Fibroblast of lung (primary cell): ENCODE results near the gene SPSB1. TPM values are rescaled to one million over a fixed set of nuclear protein-coding genes. Genes with fewer than 3 reads are reported as not detected.

ENCODE experiments used
- DNase-seq, 2 donors: peaks; one replicate each; pipeline versions ENCODE4 v3.0.0 to v3.0.0-alpha.2; 2010; ENCODE audit warnings: low read depth in 2 of 2
- H2AFZ ChIP-seq: 2 replicates; pipeline ENCODE4 v1.5.1; 2012; ENCODE audit warnings: low read length, control low read depth, inconsistent platforms
- H3K27ac ChIP-seq: 2 replicates; pipeline ENCODE4 v1.5.1; 2011; ENCODE audit warnings: low read length, control low read depth; ENCODE audit not compliant: insufficient read depth
- H3K27me3 ChIP-seq: 2 replicates; pipeline ENCODE4 v1.5.1; 2011; ENCODE audit warnings: mild to moderate bottlenecking, low read length; ENCODE audit not compliant: control insufficient read depth, insufficient read depth
- H3K36me3 ChIP-seq: 2 replicates; pipeline ENCODE4 v1.5.1; 2011; ENCODE audit warnings: low read length; ENCODE audit not compliant: control insufficient read depth, insufficient read depth
- H3K4me1 ChIP-seq: 2 replicates; pipeline ENCODE4 v1.5.1; 2011; ENCODE audit warnings: low read length; ENCODE audit not compliant: control insufficient read depth, insufficient read depth; ENCODE audit errors: extremely low read depth
- H3K4me2 ChIP-seq: 2 replicates; pipeline ENCODE4 v1.5.1; 2011; ENCODE audit warnings: low read length, control low read depth; ENCODE audit not compliant: insufficient read depth; ENCODE audit errors: extremely low read depth
- H3K4me3 ChIP-seq, 4 experiments: fragments of 200-600 bp in 1 of 4; sonication (generic) in 1 of 4; replicated peaks in 1 of 4; 2 replicates each; pipeline ENCODE4 v1.5.1; 2011 to 2016; ENCODE audit warnings: low read length in 4 of 4, low read depth in 3 of 4, mild to moderate bottlenecking in 3 of 4, control low read depth in 2 of 4, inconsistent platforms in 1 of 4, mixed read lengths in 1 of 4; ENCODE audit not compliant: insufficient read depth in 1 of 4; ENCODE audit errors: control extremely low read depth in 1 of 4
- H3K79me2 ChIP-seq: 2 replicates; pipeline ENCODE4 v1.5.1; 2012; ENCODE audit warnings: mild to moderate bottlenecking, low read length, inconsistent platforms; ENCODE audit not compliant: control insufficient read depth, insufficient read depth
- H3K9ac ChIP-seq: 2 replicates; pipeline ENCODE4 v1.5.1; 2011; ENCODE audit warnings: mild to moderate bottlenecking, low read length, control low read depth; ENCODE audit not compliant: insufficient read depth
- H3K9me3 ChIP-seq: 2 replicates; pipeline ENCODE4 v1.5.1; 2012; ENCODE audit warnings: low read depth, low read length; ENCODE audit not compliant: control insufficient read depth, insufficient read depth
- H4K20me1 ChIP-seq: 2 replicates; pipeline ENCODE4 v1.5.1; 2011; ENCODE audit warnings: low read length; ENCODE audit not compliant: control insufficient read depth, insufficient read depth; ENCODE audit errors: extremely low read depth
- EZH2 ChIP-seq: IDR thresholded peaks from 2 replicates; pipeline ENCODE4 v1.5.1; 2012; ENCODE audit warnings: low read length, control low read depth, mild to moderate bottlenecking; ENCODE audit errors: missing control alignments
- polyA plus RNA-seq, 2 donors: library from polyadenylated mRNA; depleted of rRNA in 1 of 2; stranded (reverse) in 1 of 2; unstranded in 1 of 2; fragments of >200 nt; gene quantifications; 2 replicates each; pipeline ENCODE4 v1.2.1, GENCODE V29; 2011 to 2012; ENCODE audit warnings: missing spikeins in 1 of 2
- total RNA-seq: library from RNA; depleted of rRNA; stranded (reverse); fragments of >200 nt; gene quantifications from 2 replicates; pipeline ENCODE4 v1.2.1, GENCODE V29; 2014
- TF ChIP-seq, protein P1 (sequence below), 2 donors: IDR thresholded peaks in 1 of 2; conservative IDR thresholded peaks in 1 of 2; 1 replicate in 1 of 2; 2 replicates in 1 of 2; pipeline ENCODE4 v1.5.1; 2011 to 2012; ENCODE audit warnings: low read length in 2 of 2, control low read depth in 1 of 2, inconsistent platforms in 1 of 2, low read depth in 1 of 2, mild to moderate bottlenecking in 1 of 2

Gene SPSB1
- total and polyA plus RNA-seq, 2 donors (not counting 1 experiment from before 2014, with no cell fraction given): 14.3 to 20.6 TPM

DNA sequence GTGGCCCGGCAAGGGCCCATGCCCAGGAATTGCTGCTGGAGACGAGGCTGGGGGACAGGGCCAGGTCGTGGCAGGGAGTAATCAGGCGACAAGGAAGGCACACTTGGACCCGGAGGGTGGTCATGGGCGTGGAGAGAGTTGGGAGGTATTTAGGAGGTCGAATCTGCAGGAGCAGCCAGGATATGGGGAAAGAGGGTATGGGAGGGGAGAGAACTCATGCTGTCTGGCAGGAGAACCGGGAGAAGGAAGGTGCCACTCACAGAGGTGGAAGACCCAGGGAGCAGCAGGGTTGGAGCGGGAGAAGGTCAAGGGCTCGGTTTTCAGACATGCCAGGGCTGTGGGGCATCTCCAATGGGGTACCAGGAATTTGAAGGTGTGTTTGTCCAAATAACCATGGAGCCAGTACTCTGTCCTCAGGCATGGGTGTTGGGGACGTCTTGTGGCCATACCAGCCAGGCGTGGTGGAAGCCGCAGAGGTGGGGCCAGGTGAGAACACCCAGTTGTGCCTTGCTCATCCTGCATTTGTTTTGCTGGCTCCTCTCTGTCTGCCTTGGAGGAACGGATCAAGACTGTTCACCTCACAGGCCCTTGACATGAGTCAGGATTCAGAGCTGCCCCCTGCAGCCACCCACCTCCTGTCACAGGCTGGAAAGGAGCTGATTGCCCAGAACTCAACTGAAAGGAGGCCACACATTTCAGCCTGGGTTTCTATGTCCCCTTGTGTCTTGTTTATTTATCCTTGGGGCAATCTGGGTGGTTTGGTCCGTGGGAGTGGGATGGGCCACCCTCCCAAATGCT is 111.6 kb downstream of the SPSB1 start:
- H3K27ac ChIP-seq: no peak overlapping the region
- H3K4me1 ChIP-seq: peaks cover 17% of the 10 kb centered on the region
- no peak overlapping the region for H3K4me2 ChIP-seq
- H3K79me2 ChIP-seq: no peaks in the 10 kb centered on the region
- H2AFZ ChIP-seq: no peak overlapping the region
- no peak overlapping the region for H3K4me3 ChIP-seq
- H3K9me3 ChIP-seq: no peaks in the 10 kb centered on the region
- no peaks in the 10 kb centered on the region for H3K36me3 ChIP-seq
- DNase-seq: no peak
- no peak overlapping the region for H3K9ac ChIP-seq
- H4K20me1 ChIP-seq: no peaks in the 10 kb centered on the region
- H3K27me3 ChIP-seq: no peaks in the 10 kb centered on the region
- TF ChIP-seq, protein P1, sequence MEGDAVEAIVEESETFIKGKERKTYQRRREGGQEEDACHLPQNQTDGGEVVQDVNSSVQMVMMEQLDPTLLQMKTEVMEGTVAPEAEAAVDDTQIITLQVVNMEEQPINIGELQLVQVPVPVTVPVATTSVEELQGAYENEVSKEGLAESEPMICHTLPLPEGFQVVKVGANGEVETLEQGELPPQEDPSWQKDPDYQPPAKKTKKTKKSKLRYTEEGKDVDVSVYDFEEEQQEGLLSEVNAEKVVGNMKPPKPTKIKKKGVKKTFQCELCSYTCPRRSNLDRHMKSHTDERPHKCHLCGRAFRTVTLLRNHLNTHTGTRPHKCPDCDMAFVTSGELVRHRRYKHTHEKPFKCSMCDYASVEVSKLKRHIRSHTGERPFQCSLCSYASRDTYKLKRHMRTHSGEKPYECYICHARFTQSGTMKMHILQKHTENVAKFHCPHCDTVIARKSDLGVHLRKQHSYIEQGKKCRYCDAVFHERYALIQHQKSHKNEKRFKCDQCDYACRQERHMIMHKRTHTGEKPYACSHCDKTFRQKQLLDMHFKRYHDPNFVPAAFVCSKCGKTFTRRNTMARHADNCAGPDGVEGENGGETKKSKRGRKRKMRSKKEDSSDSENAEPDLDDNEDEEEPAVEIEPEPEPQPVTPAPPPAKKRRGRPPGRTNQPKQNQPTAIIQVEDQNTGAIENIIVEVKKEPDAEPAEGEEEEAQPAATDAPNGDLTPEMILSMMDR (conservative IDR thresholded peaks at IDR 0.05 in 1 of 2, IDR thresholded peaks at IDR 0.05 in 1 of 2; ENCODE audit: low read depth in 1 of 2, low read length in 2 of 2): no peak
- no peak for TF ChIP-seq EZH2

DNA sequence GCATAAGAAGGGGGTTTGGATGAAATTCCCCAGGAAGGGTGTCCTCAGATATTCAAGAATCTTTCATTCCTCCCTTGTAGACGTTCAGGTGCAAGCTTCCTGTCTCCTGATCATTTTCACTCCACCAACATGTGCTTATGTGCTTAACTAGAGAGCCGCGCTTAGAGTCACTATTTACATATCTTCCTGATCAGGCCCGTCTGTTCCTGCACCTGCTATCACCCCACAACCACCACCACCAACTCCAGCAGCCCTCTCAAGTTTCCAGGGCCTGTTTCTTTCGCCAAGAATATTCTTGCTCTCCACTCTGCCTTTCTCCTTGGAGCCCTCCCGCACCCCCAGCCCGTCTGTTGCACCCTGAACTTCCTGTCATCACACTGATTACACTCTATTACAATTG is 113.4 kb downstream of the SPSB1 start:
- no peak for DNase-seq
- H4K20me1 ChIP-seq: no peaks in the 10 kb centered on the region
- peaks cover 3% of the 10 kb centered on the region for H3K4me1 ChIP-seq
- H3K9ac ChIP-seq: no peak overlapping the region
- no peaks in the 10 kb centered on the region for H3K9me3 ChIP-seq
- no peak overlapping the region for H2AFZ ChIP-seq
- no peak overlapping the region for H3K27ac ChIP-seq
- no peak overlapping the region for H3K4me3 ChIP-seq
- no peak overlapping the region for H3K4me2 ChIP-seq
- H3K79me2 ChIP-seq: no peaks in the 10 kb centered on the region
- no peaks in the 10 kb centered on the region for H3K27me3 ChIP-seq
- TF ChIP-seq, protein P1 (conservative IDR thresholded peaks at IDR 0.05 in 1 of 2, IDR thresholded peaks at IDR 0.05 in 1 of 2; ENCODE audit: low read depth in 1 of 2, low read length in 2 of 2): no peak
- no peak for TF ChIP-seq EZH2
- no peaks in the 10 kb centered on the region for H3K36me3 ChIP-seq

DNA sequence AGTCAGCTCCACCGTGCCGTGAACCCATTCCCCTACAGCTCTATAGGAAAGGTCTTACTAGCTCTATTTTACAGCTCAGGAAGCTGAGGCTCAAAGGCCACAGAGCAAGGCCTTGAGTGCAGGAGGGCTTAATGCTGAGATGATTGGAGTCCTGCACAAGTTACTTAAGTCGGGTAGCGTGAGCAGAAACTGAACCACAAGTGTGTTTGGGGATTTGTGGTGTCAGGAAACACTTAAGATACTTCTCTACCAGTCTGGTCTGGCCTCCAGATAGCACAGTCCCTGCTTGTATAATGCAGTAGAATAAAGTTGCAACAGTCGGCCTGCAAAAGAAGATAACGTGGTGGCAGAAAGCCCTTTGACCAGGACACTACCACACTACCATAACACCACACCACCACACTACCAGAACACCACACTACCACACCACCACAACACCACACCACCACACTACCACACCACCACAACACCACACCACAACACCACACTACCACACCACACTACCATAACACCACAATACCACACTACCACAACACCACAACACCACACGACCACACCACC is 118.1 kb downstream of the SPSB1 start:
- Histone ChIP-seq H3K9me3 (no peaks in the 10 kb centered on the region), H3K79me2 (no peaks in the 10 kb centered on the region), H3K9ac (no peak overlapping the region), H3K4me2 (no peak overlapping the region), H3K4me3 (no peak overlapping the region), H2AFZ (no peak overlapping the region), H3K36me3 (no peaks in the 10 kb centered on the region), H4K20me1 (no peaks in the 10 kb centered on the region), H3K27me3 (no peaks in the 10 kb centered on the region), H3K4me1 (peaks cover 20% of the 10 kb centered on the region), H3K27ac (no peak overlapping the region)
- TF ChIP-seq, protein P1 (conservative IDR thresholded peaks at IDR 0.05 in 1 of 2, IDR thresholded peaks at IDR 0.05 in 1 of 2; ENCODE audit: low read depth in 1 of 2, low read length in 2 of 2): no peak
- peak; percentile 30 to 78 for DNase-seq
